Stimulated activated CD4-positive, alpha-beta T cell treated with anti-CD3 and anti-CD28 coated beads, TNF-alpha, amount 100 ng/mL, for 4 hours (primary cell): ENCODE results near the gene GLYATL3.
"Not testable (repeated sequence)": the region's sequence is repeated elsewhere in the genome, so short reads cannot be mapped to it uniquely, and the experiment has no call there.

Experiments
- DNase-seq, 3 experiments: peaks; one replicate each; pipeline ENCODE4 v3.0.0-alpha.2; 2020; ENCODE audit warnings: low read depth in 3 of 3

The GLYATL3 gene

GRCh38 chr6:49499623-49500022, at the start of gene GLYATL3:
GLYATL3 (plus strand) TSS chr6:49499923; CDS start chr6:49511991, 12,068 bp downstream.
- DNase-seq, result no peak

- DNase-seq, result no peak
Observed at GRCh38 chr6:49453221-49453620, 46.5 kb upstream of the GLYATL3 start.

- no peak for DNase-seq
Observed at GRCh38 chr6:49454787-49455709, 44.7 kb upstream of the GLYATL3 start.

- no peak for DNase-seq
Observed at GRCh38 chr6:49457771-49458170, 42.0 kb upstream of the GLYATL3 start.

- no peak for DNase-seq
Observed at GRCh38 chr6:49462071-49462470, 37.7 kb upstream of the GLYATL3 start.

GRCh38 chr6:49462599-49462926, 37.2 kb upstream of the GLYATL3 start:
- DNase-seq, result no peak

- peak; percentile 75 to 86 (median 81) for DNase-seq
Observed at GRCh38 chr6:49462927-49463611, 36.7 kb upstream of the GLYATL3 start, which contains the start of the genes CENPQ and MMUT. CENPQ (plus strand) TSS chr6:49463370; CDS start chr6:49470177, 6,807 bp downstream. MMUT (minus strand) TSS chr6:49463253; CDS start chr6:49459466, 3,787 bp downstream.

GRCh38 chr6:49463612-49463967, 36.1 kb upstream of the GLYATL3 start:
- DNase-seq, result no peak

- no peak for DNase-seq
Observed at GRCh38 chr6:49464691-49465090, 35.0 kb upstream of the GLYATL3 start.

- no peak for DNase-seq
Observed at GRCh38 chr6:49468042-49468441, 31.7 kb upstream of the GLYATL3 start.

GRCh38 chr6:49476564-49476963, 23.2 kb upstream of the GLYATL3 start:
- not testable (repeated sequence) for DNase-seq

- DNase-seq, result no peak
Observed at GRCh38 chr6:49479308-49479970, 20.3 kb upstream of the GLYATL3 start.

GRCh38 chr6:49481846-49482245, 17.9 kb upstream of the GLYATL3 start:
- DNase-seq, result not testable (repeated sequence)

- not testable (repeated sequence) for DNase-seq
Observed at GRCh38 chr6:49483380-49483779, 16.3 kb upstream of the GLYATL3 start.

GRCh38 chr6:49490633-49491032, 9.1 kb upstream of the GLYATL3 start:
- no peak for DNase-seq

- no peak for DNase-seq
Observed at GRCh38 chr6:49497304-49497703, 2.4 kb upstream of the GLYATL3 start.

- no peak for DNase-seq
Observed at GRCh38 chr6:49499126-49499525, 597 bp upstream of the GLYATL3 start.

- no peak for DNase-seq
Observed at GRCh38 chr6:49504666-49505065, 4.9 kb downstream of the GLYATL3 start.

- DNase-seq, result no peak
Observed at GRCh38 chr6:49506569-49507111, 6.9 kb downstream of the GLYATL3 start.

GRCh38 chr6:49509342-49509741, 9.6 kb downstream of the GLYATL3 start:
- DNase-seq, result no peak

GRCh38 chr6:49513153-49513989, 13.6 kb downstream of the GLYATL3 start:
- DNase-seq, result no peak
